Measurements from ENCODE around the gene GTF2F1.
"Not testable (repeated sequence)": the region's sequence is repeated elsewhere in the genome, so short reads cannot be mapped to it uniquely, and the experiment has no call there.

Gene GTF2F1

DNA sequence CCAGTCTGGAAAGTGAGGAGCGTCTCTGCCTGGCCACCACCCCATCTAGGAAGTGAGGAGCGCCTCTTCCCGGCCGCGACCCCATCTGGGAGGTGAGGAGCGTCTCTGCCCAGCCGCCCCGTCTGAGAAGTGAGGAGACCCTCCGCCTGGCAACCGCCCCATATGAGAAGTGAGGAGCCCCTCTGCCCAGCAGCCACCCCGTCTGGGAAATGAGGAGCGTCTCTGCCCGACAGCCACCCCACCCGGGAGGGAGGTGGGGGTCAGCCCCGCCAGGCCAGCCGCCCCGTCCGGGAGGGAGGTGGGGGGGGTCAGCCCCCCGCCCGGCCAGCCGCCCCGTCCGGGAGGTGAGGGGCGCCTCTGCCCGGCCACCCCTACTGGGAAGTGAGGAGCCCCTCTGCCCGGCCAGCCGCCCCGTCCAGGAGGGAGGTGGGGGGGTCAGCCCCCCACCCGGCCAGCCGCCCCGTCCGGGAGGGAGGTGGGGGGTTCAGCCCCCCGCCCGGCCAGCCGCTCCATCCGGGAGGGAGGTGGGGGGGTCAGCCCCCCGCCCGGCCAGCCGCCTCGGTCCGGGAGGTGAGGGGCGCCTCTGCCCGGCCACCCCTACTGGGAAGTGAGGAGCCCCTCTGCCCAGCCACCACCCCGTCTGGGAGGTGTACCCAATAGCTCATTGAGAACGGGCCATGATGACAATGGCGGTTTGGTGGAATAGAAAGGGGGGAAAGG is 37.5 kb downstream of the GTF2F1 start:
- DNase-seq (ENCODE audit: low spot score) = not testable (repeated sequence)

GRCh38 chr19:6354098-6354674 is 38.8 kb downstream of the GTF2F1 start:
- DNase-seq (ENCODE audit: low spot score) = no peak

DNA sequence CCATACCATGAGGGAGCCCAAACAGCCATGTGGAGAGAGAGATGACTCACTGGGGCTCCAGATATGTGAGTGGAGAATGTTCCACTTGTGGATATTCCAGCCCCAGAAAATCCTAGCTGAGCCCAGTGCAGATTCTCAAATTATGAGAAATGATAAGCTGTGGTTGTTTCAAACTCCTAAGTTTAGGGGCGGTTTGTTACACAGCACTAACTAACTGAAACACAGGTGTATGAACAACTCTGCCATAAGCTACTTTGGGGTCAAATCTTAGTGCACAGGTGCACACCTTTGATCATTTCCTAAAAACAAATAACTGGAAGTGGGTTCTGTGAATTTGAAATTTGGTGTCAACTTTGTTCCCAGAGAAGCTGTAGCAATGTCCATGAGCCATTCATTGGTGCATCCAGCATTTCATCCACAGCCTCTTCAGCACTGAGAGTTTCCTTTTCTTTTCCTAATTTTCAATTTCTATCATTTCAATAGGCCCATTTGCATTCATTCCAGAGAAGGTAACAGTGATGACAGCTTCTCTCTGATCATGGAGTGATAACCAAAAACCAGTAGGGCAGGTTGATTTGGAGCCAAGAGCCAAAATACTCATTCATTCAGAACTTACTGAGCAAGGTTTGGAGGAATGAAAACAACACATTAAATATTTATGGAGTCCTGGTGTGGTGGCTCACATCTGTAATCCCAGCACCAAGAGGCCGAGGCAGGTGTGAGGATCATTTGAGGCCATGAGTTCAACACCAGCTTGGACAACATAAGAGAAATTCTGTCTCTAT is 40.4 kb downstream of the GTF2F1 start:
- no peak for DNase-seq (ENCODE audit: low spot score)

GRCh38 chr19:6350688-6351087 is 42.3 kb downstream of the GTF2F1 start:
- no peak for DNase-seq (ENCODE audit: low spot score)

GRCh38 chr19:6349271-6349670 is 43.7 kb downstream of the GTF2F1 start:
- DNase-seq (ENCODE audit: low spot score) = not testable (repeated sequence)

DNA sequence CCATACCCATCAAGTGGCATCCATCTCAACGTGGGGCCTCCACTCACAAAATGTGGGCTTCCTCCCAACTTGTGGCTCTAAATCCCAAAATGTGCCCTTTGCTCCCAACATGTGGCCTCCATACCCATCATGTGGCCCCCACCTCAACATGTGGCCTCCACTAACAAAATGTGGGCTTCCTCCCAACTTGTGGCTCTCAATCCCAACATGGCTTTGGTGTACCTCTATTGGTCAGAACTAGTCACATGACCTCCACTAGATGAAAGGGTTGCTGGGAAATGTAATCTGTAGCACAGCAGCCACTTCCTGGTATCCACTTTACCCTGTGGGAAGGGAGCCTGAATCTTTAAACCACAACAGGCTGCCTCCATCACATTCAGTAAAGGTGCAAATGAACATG is 49.5 kb downstream of the GTF2F1 start:
- no peak for DNase-seq (ENCODE audit: low spot score)

- no peak for DNase-seq (ENCODE audit: low spot score)
These were observed 52.3 kb downstream of the GTF2F1 start for GRCh38 chr19:6340493-6341201.

DNA sequence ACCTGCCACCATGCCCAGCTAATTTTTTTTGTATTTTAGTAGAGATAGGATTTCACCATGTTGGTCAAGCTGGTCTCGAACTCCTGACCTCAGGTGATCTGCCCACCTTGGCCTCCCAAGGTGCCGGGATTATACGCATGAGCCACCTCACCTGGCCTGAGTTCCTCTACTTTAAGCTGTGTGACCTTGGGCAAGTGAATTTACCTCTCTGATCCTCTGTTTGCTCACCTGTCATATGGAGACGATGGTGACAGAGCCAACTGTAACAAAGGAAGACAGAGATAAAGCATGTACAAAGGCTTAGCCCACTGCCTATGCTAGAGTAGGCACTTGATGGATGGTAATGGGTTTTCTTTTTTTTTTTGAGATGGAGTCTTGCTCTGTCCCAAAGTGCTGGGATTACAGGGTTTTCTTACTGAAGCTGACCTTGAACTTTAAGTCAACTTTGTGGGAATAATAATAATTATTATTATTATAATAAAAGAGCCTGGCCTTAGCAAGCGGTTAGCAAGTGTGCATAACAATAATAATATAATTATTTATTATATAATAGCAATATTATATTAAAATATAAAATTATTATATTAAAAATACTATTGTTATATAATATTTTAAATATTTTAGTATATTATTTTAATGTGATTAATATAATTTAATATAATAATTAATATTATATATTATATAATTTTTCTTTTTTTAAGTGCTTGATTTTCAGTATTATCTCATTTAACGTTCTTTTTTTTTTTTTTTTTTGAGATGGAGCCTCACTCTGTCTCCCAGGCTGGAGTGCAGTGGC is 58.3 kb downstream of the GTF2F1 start:
- no peak for DNase-seq (ENCODE audit: low spot score)

DNA sequence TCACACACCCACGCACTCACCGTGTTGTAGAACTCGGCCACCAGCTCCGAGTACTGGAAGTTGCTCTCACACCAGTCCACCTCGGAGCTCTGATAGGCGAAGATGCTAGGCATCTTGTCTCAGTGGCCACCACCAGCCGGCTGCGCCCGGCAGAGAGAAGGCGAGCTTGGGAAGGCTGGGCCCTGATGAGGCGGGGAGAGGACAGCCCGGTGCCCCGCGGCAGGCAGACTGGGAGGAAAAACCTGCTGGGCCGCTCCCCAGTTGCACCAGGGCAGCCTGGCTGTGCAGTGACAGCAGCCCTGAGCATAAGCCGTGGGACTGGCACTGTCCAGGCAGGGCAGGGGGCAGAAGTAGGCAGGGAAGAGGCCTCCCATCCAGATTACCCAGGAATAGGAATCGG is 59.5 kb downstream of the GTF2F1 start, which contains the start of gene ACER1:
ACER1 (minus strand) TSS at position 174 of the 400 bp plus-strand sequence; CDS start at position 113, 61 bp downstream.
- no peak for DNase-seq (ENCODE audit: low spot score)

Measured in globus pallidus (tissue), 1 donor.